HG03520 (cell line): ENCODE data around the gene SNRPB2.

Experiments
- ATAC-seq: cut with Tn5 transposase; IDR thresholded peaks from one replicate; pipeline ENCODE4 v1.9.1; 2021; ENCODE audit warnings: mild to moderate bottlenecking, moderate library complexity; ENCODE audit not compliant: unreplicated experiment

Gene SNRPB2

GRCh38 chr20:16732506-16733152 is 2.8 kb downstream of the SNRPB2 start:
- ATAC-seq, result no peak

- ATAC-seq, result no peak
These were observed 10.7 kb downstream of the SNRPB2 start for GRCh38 chr20:16740365-16741072.

GRCh38 chr20:16744178-16744807 is 14.5 kb downstream of the SNRPB2 start:
- no peak for ATAC-seq

GRCh38 chr20:16745204-16745603 is 15.4 kb downstream of the SNRPB2 start:
- no peak for ATAC-seq

GRCh38 chr20:16747291-16747811 is 17.5 kb downstream of the SNRPB2 start:
- no peak for ATAC-seq

- ATAC-seq, result no peak
These were observed 18.6 kb downstream of the SNRPB2 start, which contains the start of gene OTOR for GRCh38 chr20:16748308-16748900. Gene OTOR, plus strand, starts transcription at chr20:16748358. Its CDS starts 44 bp downstream, at chr20:16748402.

- ATAC-seq, result no peak
These were observed 19.7 kb downstream of the SNRPB2 start for GRCh38 chr20:16749573-16749972.

- no peak for ATAC-seq
These were observed 22.3 kb downstream of the SNRPB2 start for GRCh38 chr20:16752082-16752481.

GRCh38 chr20:16752901-16753300 is 23.1 kb downstream of the SNRPB2 start:
- no peak for ATAC-seq

- ATAC-seq, result no peak
These were observed 28.8 kb downstream of the SNRPB2 start for GRCh38 chr20:16758454-16759180.

GRCh38 chr20:16759181-16759563 is 29.3 kb downstream of the SNRPB2 start:
- no peak for ATAC-seq

GRCh38 chr20:16760431-16761304 is 30.8 kb downstream of the SNRPB2 start:
- no peak for ATAC-seq

- peak; percentile 65 for ATAC-seq
These were observed 31.5 kb downstream of the SNRPB2 start for GRCh38 chr20:16761305-16761829.

GRCh38 chr20:16764560-16764959 is 34.7 kb downstream of the SNRPB2 start:
- ATAC-seq, result no peak

GRCh38 chr20:16771213-16771612 is 41.4 kb downstream of the SNRPB2 start:
- no peak for ATAC-seq

- no peak for ATAC-seq
These were observed 46.1 kb downstream of the SNRPB2 start for GRCh38 chr20:16775961-16776360.

GRCh38 chr20:16777126-16777525 is 47.3 kb downstream of the SNRPB2 start:
- no peak for ATAC-seq

GRCh38 chr20:16778159-16778558 is 48.3 kb downstream of the SNRPB2 start:
- no peak for ATAC-seq

GRCh38 chr20:16781496-16781895 is 51.7 kb downstream of the SNRPB2 start:
- no peak for ATAC-seq

GRCh38 chr20:16785226-16785625 is 55.4 kb downstream of the SNRPB2 start:
- no peak for ATAC-seq
